ENCODE results near the gene NUDT21.
"Not testable (repeated sequence)": the region's sequence is repeated elsewhere in the genome, so short reads cannot be mapped to it uniquely, and the experiment has no call there.

Gene NUDT21

GRCh38 chr16:56450986-56451752 lies at the start of gene NUDT21, which contains the start of gene OGFOD1:
NUDT21 (minus strand) TSS chr16:56451332; CDS start chr16:56451202, 130 bp downstream.
OGFOD1 (plus strand) TSS chr16:56451554; CDS start chr16:56451613, 59 bp downstream.
- peak; percentile 55 for DNase-seq (ENCODE audit: low read depth)

DNA sequence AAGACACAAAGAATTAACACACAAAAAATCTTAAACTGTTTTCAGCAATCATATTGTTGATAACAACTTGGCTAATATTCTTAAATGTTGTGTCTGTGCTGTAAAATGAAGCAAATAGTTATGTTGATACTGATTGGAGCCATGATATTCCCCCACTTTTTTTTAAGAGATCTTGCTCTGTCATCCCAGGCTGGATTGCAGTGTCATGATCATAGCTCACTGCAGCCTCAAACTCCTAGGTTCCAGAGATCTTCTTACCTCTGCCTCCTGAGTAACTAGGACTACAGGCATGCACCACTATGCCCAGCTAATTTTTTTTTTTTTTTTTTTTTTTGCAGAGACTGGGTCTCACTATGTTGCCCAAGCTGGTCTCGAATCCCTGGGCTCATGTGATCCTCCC lies 42.7 kb upstream of the NUDT21 start:
- DNase-seq (ENCODE audit: low read depth) = no peak

GRCh38 chr16:56493126-56493525 lies 42.0 kb upstream of the NUDT21 start:
- no peak for DNase-seq (ENCODE audit: low read depth)

- no peak for DNase-seq (ENCODE audit: low read depth)
Observed at GRCh38 chr16:56491657-56492261, 40.6 kb upstream of the NUDT21 start.

DNA sequence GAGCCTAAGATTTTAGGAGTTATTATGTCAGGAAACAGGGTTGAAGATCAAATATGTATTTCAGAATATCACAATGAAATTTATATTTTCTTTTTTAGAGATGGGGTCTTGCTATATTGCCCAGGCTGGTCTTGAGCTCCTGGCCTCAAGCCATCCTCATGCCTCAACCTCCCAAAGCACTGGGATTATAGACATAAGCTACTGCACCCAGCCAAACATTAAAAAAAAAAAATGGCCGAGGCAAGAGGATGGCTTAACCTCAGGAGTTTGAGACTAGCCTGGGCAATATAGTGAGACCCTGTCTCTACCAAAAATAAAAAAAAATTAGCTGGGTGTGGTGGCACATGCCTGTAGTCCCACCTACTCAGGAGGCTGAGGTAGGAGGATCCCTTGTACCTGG lies 37.7 kb upstream of the NUDT21 start:
- not testable (repeated sequence) for DNase-seq (ENCODE audit: low read depth)

- DNase-seq (ENCODE audit: low read depth) = no peak
Observed at GRCh38 chr16:56488035-56488434, 36.9 kb upstream of the NUDT21 start.

DNA sequence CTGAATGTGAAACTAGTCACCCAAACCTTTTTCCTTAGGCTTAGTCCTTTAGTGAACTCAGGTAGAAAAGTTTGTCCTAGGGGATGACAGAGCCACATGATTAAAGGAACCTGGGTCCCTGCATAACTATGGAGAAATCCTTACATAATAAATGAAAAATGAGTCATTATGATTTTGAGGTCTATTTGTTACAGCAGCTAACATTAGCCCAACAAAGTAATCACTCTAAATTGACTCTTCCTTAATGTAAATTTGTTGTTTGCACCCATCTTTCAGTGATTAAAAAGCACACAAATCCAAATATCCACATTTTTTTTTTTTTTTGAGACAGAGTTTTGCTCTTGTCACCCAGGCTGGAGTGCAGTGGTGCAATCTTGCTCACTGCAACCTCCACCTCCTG lies 32.3 kb upstream of the NUDT21 start:
- no peak for DNase-seq (ENCODE audit: low read depth)

DNA sequence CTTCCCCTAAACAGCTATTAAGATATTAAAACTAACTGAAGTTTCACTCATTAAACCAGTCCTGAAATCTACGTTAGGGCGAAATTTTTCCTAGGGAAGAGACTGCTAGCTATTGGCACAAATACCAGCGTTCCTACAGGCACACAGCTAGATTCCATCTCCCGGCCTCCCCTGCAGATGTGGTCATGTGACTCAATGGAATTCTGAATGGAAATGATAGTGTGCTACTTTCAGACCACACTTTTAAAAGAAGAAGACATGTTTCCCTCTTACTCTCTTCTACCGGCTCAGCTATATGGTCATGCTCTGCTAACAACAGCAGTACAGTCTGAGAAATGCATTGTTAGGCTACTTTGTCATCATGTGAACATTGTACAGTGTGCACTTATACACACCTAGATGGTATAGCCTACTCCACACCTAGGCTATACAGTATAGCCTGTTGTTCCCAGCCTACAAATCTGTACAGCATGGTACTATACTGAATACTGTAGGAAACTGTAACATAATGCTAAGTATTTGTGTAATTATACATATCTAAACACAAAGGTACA lies 31.6 kb upstream of the NUDT21 start:
- no peak for DNase-seq (ENCODE audit: low read depth)

GRCh38 chr16:56481468-56482122 lies 30.5 kb upstream of the NUDT21 start:
- DNase-seq (ENCODE audit: low read depth) = no peak

GRCh38 chr16:56480776-56481467 lies 29.8 kb upstream of the NUDT21 start:
- DNase-seq (ENCODE audit: low read depth) = no peak

- no peak for DNase-seq (ENCODE audit: low read depth)
Observed at GRCh38 chr16:56479469-56479868, 28.3 kb upstream of the NUDT21 start.

- DNase-seq (ENCODE audit: low read depth) = no peak
Observed at GRCh38 chr16:56478281-56479049, 27.3 kb upstream of the NUDT21 start.

DNA sequence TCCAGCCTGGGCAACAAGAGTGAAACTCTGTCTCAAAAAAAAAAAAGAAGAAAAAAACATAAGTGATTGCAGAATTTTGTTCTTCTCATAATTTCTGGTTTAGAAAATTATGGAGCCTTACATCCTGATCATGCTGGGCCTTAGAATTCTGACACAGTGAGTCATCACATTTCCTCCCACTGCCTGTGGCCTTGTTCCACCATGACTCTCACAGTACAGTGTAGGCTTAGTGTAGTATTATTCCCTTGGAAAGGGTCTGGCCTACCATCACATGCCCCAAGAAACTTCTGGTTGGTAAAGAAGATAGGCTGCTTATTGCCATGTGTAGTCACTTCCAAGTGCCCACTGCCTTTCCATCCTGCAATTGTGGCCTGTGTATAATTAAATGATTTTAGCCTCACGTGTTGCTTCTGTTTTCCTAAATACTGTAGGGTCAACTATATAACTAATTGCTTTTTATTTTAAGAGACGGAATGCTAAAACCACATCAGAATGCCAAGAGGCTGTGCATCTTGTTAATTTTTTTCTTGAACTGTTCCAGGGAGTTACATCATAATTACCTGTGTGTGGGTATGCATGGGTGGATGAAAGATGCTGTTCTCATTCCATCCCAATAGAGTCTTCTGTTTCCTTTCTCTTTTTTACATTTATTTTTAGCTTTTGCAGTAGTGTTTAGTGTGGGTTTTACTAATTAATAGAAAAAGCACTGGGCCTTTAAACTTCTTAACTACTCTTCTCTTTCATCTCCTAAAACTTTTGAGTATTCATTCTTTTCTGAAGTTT lies 26.2 kb upstream of the NUDT21 start:
- DNase-seq (ENCODE audit: low read depth) = no peak

GRCh38 chr16:56475201-56475600 lies 24.1 kb upstream of the NUDT21 start:
- DNase-seq (ENCODE audit: low read depth) = no peak

DNA sequence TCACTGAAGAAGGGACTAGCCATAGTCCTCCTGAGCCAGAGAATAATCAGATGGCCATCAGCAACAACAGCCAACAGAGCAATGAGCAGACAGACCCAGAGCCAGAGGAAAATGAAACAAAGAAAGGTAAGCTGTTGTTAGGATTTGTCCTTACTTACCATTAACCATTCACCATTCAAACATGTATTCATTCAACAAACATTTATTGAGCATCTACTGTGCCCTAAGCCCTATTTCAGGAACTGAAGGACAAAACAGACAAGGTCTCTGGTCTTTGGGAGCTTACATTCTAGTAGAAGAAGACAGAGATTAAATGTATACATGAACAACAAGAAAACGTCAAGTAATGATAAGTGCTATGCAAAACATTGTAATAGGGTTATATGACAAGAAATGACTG lies 19.5 kb upstream of the NUDT21 start:
- DNase-seq (ENCODE audit: low read depth) = no peak

DNA sequence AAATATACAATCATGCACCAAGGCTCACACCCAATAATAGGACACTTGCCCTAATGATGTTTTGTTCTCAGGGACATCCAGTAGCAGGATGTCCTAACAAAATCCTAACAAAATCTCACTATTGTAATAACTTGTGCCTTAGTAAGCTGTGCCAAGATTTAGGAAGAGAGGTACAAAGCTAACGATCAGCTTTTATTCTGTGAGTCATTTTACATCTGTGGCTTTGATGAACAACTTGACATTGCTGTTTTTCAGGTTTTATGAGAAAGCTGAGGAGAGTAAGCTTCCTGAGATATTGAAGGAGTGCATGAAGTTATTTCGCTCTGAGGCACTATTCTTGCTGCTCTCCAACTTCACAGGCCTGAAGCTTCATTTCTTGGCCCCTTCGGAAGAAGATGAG lies 19.1 kb upstream of the NUDT21 start:
- no peak for DNase-seq (ENCODE audit: low read depth)

DNA sequence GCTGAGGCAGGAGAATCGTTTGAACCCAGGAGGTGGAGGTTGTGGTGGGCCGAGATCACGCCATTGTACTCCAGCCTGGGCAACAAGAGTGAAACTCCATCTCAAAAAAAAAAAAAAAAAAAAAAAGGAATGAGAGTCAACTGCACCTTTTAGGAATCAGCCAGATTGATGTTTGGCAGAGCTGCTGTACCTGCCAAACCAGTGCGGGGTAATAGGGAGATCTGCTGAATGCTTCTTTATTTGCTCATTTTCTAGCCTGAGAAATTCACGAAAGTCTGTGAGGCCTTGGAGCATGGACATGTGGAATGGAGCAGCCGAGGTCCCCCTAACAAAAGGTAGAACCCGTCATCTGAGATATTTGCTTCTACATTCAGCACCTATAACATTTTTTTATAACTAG lies 18.6 kb upstream of the NUDT21 start:
- no peak for DNase-seq (ENCODE audit: low read depth)

DNA sequence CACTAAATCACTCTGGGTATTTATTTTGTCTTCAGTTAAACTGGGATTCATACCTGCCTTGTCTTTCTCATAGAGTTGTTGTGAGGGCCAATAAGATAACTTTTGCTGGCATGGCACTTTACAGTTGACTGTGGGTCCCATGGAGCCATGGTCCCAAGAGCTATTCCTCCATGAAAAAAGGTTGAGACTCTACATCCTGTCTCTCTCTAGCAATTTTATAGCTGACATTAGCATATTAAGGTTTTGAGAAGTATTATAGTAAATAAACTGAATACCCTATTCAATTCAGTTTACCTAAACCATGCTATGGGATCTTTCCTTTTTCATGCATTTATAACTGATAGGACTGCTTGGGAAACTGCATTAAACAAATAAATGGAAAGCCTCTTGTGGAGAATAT lies 17.7 kb upstream of the NUDT21 start:
- DNase-seq (ENCODE audit: low read depth) = no peak

- DNase-seq (ENCODE audit: low read depth) = no peak
Observed at GRCh38 chr16:56466344-56466743, 15.2 kb upstream of the NUDT21 start.

DNA sequence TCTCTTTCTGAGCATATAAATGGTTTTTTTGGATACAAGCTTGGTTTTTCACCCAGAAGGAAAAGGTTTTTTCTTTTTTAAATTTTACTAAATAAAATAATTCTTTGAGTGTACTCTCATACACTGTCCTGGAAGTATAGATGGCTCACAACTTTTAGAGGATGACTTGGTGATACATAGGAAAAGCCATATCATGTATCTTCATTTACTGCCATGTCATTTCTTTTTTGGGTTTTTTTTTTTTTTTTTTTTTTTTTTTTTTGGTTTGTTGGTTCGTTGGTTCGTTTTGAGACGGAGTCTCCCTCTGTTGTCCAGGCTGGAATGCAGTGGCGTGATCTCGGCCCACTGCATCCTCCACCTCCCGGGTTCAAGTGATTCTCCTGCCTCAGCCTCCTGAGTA lies 12.0 kb upstream of the NUDT21 start:
- no peak for DNase-seq (ENCODE audit: low read depth)

Measured in stimulated activated CD8-positive, alpha-beta memory T cell treated with anti-CD3 and anti-CD28 coated beads, Interleukin-15, amount 100 ng/mL, for 24 hours (primary cell).